Measurements from ENCODE around the gene ME1.

DNA sequence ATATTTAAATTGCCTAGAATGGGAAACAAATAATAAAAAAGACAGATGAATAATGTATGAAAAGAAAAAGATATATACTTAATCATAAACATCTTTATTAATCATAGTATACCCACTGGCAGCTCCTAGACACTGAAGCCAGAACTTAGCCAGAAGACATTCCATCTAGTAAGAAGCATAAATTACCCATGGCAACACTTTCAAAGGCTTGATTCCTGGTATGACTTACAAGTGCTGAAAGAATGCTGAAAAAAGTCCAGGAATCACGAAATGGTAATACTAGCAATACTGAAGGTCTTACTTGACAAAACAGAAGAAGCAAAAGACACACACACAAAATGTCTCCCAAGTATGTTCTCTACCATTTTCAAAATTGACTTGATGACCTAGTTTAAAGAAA lies 199.7 kb downstream of the ME1 start:
- TF ChIP-seq EP300 (IDR thresholded peaks at IDR 0.05; ENCODE audit: borderline replicate concordance): no peak
- TF ChIP-seq, protein P1, sequence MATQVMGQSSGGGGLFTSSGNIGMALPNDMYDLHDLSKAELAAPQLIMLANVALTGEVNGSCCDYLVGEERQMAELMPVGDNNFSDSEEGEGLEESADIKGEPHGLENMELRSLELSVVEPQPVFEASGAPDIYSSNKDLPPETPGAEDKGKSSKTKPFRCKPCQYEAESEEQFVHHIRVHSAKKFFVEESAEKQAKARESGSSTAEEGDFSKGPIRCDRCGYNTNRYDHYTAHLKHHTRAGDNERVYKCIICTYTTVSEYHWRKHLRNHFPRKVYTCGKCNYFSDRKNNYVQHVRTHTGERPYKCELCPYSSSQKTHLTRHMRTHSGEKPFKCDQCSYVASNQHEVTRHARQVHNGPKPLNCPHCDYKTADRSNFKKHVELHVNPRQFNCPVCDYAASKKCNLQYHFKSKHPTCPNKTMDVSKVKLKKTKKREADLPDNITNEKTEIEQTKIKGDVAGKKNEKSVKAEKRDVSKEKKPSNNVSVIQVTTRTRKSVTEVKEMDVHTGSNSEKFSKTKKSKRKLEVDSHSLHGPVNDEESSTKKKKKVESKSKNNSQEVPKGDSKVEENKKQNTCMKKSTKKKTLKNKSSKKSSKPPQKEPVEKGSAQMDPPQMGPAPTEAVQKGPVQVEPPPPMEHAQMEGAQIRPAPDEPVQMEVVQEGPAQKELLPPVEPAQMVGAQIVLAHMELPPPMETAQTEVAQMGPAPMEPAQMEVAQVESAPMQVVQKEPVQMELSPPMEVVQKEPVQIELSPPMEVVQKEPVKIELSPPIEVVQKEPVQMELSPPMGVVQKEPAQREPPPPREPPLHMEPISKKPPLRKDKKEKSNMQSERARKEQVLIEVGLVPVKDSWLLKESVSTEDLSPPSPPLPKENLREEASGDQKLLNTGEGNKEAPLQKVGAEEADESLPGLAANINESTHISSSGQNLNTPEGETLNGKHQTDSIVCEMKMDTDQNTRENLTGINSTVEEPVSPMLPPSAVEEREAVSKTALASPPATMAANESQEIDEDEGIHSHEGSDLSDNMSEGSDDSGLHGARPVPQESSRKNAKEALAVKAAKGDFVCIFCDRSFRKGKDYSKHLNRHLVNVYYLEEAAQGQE (IDR thresholded peaks at IDR 0.05; ENCODE audit: low read depth): no peak
- TF ChIP-seq YY1 (IDR thresholded peaks at IDR 0.05; ENCODE audit: low read depth): no peak
- no peak for TF ChIP-seq TEAD4 (IDR thresholded peaks at IDR 0.05)
- TF ChIP-seq CEBPB (IDR thresholded peaks at IDR 0.05): no peak
- TF ChIP-seq CREB1 (IDR thresholded peaks at IDR 0.05; ENCODE audit: low read depth): no peak
- no peak for TF ChIP-seq EGR1 (IDR thresholded peaks at IDR 0.05)
